GM19043 (cell line): Measurements from ENCODE around the gene PCID2.

Experiments used
- ATAC-seq: cut with Tn5 transposase; IDR thresholded peaks from one replicate; pipeline ENCODE4 v1.9.1; 2021; ENCODE audit warnings: low read depth; ENCODE audit not compliant: unreplicated experiment

Gene PCID2

GRCh38 chr13:113190181-113190580 lies 18.3 kb downstream of the PCID2 start:
- ATAC-seq: no peak

DNA sequence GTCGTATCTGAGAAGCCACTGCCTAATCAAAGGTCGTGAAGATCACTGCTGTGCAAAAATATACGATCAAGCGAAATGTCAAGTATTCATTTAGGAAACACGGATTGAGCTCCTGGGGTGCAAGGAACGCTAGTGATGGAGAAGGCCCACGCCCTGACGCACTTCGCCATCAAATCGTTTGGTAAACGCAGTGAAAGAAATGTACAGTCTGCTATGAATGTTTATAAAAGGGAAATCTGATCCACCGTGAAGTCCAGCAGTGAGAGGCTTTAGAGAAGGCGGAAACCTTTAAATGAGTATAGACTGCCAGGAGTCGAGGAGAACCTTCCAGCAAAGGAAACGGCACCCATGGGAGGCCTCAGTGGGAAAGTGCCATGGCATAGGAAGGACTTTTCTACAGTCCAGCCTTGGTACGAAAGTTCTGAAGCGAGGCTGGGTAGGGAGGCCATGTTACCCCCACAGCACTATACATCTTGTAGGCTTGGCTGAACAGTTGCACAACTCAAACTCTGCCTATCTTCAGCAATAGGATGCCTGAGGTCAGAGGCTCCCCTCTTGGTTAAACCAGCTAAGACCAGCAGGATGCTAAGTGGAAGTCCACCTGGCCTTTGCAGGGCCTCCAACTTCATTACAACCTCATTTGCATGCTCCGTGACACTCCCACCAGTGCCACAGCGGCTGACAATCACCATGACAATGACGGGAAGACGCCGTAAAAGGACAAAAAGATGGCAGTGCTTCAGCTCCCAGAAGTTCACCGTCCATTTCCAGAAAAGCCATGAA lies 20.4 kb downstream of the PCID2 start:
- ATAC-seq: no peak

- no peak for ATAC-seq
Observed at GRCh38 chr13:113187263-113187669, 21.2 kb downstream of the PCID2 start.

DNA sequence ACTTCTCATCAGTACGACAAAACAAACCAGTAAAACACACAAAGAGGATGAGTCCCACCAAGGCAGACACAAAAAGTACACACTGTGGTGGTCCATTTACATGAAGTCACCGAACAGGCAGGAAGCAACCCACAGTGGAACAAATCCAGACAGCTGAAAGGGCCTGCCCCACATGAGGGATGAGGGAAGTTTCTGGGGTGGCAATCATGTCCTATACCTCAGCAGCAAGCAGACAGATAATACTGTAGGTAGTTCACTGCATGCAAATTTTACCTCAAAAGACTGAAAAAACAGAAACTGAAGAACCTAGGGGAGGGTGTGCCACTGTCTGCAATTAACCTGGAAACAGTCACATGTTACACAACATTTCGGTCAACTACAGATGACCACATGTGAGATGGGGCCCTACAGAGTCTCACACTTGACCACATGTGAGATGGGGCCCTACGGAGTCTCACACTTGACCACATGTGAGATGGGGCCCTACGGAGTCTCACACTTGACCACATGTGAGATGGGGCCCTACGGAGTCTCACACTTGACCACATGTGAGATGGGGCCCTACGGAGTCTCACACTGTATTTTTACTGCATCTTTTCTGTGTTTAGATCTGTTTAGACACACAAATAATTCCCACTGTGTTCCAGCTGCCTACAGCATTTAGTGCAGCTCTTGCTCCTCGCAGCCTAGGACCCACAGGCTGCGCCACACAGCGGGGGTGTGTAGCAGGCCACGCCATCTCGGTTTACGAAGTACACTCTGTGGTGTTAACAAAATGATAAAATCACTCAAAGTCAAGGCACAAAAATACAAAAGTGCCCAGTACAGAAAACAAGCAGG lies 22.2 kb downstream of the PCID2 start:
- ATAC-seq: peak; percentile 88

GRCh38 chr13:113184568-113185440 lies 23.7 kb downstream of the PCID2 start:
- no peak for ATAC-seq

DNA sequence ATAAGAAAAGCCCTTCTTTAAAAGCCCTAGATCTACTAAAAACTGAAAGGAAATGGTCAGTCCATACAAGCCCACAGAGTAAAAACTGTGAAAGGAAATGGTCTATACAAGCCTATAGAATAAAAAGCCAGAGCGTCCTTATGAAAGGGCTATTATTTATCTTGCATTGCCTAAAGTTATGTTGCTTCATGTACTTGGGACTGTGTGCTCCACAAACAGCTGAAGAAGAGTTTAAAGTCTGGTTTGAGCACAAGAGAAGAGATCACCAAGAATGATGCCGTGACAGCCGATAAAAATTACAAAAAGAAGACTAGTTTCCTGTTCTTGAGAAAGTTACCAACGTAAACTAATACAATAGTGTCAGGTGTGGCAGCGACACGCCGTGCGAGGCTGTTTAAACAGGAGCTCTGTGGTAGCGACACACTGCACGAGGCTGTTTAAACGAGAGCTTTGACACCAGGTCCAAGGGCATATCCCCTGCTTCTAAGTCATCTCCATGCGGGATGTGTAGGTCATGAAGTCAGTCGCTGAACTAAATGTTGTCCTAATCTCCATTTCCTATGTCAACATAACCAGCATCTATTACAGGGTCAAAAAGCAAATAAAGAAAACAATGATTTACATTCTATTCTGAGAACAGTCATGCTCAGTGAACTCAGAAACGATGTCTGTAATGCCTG lies 24.9 kb downstream of the PCID2 start:
- ATAC-seq: no peak

DNA sequence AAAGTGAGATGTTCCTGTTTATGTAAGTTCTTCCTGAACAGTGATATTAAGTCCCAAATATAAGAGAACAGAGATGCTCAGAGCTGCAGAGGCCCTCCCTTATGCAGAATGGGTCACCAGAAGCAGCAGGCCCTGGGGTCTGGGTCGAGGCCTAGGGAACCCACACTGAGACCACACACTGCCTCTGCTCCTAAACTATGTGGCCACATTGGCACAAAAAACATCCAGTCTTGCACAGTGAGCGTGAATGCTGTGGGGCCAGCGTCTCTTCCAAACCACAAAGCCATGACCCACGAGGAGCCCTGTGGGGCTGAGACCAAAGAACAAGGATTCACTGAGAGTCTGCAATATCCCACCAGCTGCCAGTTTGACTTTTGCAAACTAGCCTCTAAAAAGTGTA lies 26.4 kb downstream of the PCID2 start:
- ATAC-seq: no peak

- no peak for ATAC-seq
Observed at GRCh38 chr13:113179374-113180230, 28.9 kb downstream of the PCID2 start.

- no peak for ATAC-seq
Observed at GRCh38 chr13:113178896-113179167, 29.6 kb downstream of the PCID2 start.

GRCh38 chr13:113178070-113178895 lies 30.2 kb downstream of the PCID2 start:
- ATAC-seq: no peak

GRCh38 chr13:113176822-113177221 lies 31.6 kb downstream of the PCID2 start:
- no peak for ATAC-seq

DNA sequence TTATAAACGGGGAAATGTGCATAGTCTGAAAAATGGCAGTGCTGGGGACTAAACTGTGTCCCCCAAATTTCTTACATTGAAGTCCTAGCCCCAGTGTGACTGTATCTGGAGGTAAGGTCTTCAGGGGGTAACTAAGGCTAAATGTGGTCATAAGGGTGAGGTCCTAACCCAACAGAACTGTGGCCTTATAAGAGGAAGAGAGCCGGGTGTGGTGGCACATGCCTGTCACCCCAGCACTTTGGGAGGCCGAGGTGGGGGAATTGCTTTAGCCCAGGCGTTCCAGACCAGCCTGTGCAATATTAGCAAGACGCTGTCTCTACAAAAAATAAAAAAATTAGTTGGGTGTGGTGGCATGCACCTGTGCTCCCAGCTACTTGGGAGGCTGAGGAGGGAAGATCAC lies 32.2 kb downstream of the PCID2 start:
- no peak for ATAC-seq

DNA sequence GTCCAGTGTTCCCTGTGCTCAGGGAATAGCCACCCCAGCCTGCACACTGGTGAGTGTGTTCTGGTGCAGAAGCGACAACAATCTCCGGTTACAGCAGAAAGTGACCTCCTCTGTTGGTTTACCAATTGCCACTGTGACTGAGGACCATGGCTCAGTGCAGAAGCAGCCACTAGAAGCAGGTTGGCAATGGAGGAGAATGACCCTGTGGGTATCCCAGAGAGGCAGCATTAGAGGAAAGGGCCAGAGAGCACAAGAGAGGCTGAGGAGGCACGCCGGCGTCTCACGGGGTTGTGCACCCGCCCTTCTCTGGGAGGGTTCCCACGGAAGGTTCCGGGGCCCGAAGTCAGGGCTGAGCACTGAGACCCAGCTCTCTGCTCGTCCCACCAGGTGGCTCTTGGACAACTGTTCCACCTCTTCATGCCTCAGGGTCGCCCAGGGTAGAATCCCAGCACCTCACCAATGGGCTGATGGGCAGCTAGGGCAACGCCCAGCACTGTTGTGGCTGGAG lies 36.0 kb downstream of the PCID2 start:
- ATAC-seq: no peak

DNA sequence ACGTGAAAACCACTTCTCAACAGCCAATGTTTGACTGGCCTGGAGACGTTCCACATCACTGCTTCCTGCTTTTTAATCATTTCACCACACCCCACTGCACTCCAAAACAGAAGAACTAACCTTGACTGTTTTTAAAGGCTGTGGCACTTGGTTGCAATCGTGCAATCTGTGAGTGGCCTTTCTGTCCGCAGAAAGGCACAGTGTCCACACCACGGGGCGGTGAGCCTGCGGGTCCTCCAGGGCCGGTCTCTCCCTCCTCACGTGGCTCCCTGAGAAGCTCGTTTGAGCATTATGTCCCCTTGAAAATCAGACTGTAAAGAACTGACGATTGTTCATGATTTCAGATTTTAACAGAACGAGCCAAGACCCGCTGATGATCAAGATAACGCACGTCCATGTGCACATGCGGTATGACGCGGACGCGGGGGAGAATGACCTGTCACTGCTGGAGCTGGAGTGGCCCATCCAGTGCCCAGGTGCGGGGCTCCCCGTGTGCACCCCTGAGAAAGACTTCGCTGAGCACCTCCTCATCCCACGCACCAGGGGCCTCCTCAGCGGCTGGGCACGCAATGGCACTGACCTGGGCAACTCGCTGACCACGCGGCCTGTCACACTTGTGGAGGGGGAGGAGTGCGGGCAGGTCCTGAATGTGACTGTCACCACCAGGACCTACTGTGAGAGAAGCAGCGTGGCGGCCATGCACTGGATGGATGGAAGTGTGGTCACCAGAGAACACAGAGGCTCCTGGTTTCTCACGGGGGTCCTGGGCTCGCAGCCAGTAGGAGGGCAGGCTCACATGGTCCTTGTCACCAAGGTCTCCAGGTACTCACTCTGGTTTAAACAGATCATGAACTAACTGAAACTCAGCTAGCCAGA lies 37.0 kb downstream of the PCID2 start:
- ATAC-seq: no peak

DNA sequence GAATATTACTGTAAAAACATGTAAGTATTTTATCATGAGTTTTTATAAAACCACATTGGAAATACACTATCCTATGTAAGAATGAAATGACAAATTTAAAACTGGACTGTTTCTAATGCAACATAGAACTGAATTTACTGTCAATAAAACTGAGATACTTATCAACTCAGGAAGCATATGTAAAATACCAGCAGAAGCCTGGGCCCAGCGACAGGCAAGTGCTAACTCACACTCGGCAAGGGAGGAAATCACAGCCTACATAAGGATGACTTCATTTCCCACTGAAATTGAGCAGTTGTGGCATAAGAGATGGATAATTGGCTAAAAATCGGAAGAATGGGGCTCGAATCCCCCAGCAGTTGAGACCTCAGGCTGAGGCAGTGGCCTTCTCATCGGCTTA lies 38.0 kb downstream of the PCID2 start:
- ATAC-seq: no peak

- ATAC-seq: no peak
Observed at GRCh38 chr13:113169277-113170272, 38.9 kb downstream of the PCID2 start.
